HepG2 (cell line): ENCODE measurements around the gene SMPD1. TPM values are rescaled to one million over a fixed set of nuclear protein-coding genes. Genes with fewer than 3 reads are reported as not detected.

ENCODE experiments used
- ARID4A ChIP-seq: sonication (generic); formaldehyde crosslinking; IDR thresholded peaks from 2 replicates; pipeline ENCODE4 v1.5.0; 2020; ENCODE audit warnings: mild to moderate bottlenecking, missing genetic modification reagents, borderline replicate concordance
- ASH2L ChIP-seq: fragments of 300-600, 200-600 bp; sonication (generic); IDR thresholded peaks from 2 replicates; pipeline ENCODE4 v1.7.0; 2017; ENCODE audit warnings: low read depth, mild to moderate bottlenecking, moderate library complexity, mixed read lengths, low read length; ENCODE audit not compliant: insufficient read length
- CCDC6 ChIP-seq: sonication (generic); formaldehyde crosslinking; IDR thresholded peaks from 2 replicates; pipeline ENCODE4 v1.8.1; 2022; ENCODE audit warnings: mild to moderate bottlenecking, missing genetic modification reagents, moderate library complexity
- EZH2 ChIP-seq: conservative IDR thresholded peaks from 2 replicates; pipeline ENCODE4 v1.6.1; 2012; ENCODE audit warnings: mild to moderate bottlenecking, low read depth, low read length, moderate library complexity
- FOXP1 ChIP-seq, 2 experiments: fragments of 450-650 bp in 1 of 2; IDR thresholded peaks; 2 replicates each; pipeline ENCODE4 v1.6.1; 2017 to 2018; ENCODE audit warnings: antibody characterized with exemption in 1 of 2
- HES4 ChIP-seq: sonication (generic); formaldehyde crosslinking; IDR thresholded peaks from 2 replicates; pipeline ENCODE4 v1.9.0; 2021; ENCODE audit warnings: mild to moderate bottlenecking, missing genetic modification reagents, borderline replicate concordance
- KLF6 ChIP-seq: IDR thresholded peaks from 2 replicates; pipeline ENCODE4 v1.8.0; 2016; ENCODE audit warnings: missing biosample characterization, missing genetic modification reagents
- MED13 ChIP-seq: sonication (generic); formaldehyde crosslinking; IDR thresholded peaks from 2 replicates; pipeline ENCODE4 v1.5.0; 2020; ENCODE audit warnings: missing genetic modification reagents
- NCOR1 ChIP-seq: fragments of 200-600 bp; sonication (generic); IDR thresholded peaks from 2 replicates; pipeline ENCODE4 v1.7.0; 2017; ENCODE audit warnings: antibody characterized with exemption, low read length, borderline replicate concordance
- PBX3 ChIP-seq: sonication (generic); formaldehyde crosslinking; IDR thresholded peaks from 2 replicates; pipeline ENCODE4 v1.8.1; 2023; ENCODE audit warnings: missing genetic modification reagents, inconsistent platforms, borderline replicate concordance
- RAD51 ChIP-seq: fragments of 450-650 bp; IDR thresholded peaks from 2 replicates; pipeline ENCODE4 v1.6.1; 2016; ENCODE audit warnings: borderline replicate concordance
- SALL2 ChIP-seq: sonication (generic); formaldehyde crosslinking; IDR thresholded peaks from 2 replicates; pipeline ENCODE4 v1.8.1; 2023; ENCODE audit warnings: mild to moderate bottlenecking, missing genetic modification reagents, inconsistent platforms
- SIX1 ChIP-seq: sonication (generic); formaldehyde crosslinking; IDR thresholded peaks from 2 replicates; pipeline ENCODE4 v1.4.0; 2020; ENCODE audit warnings: missing genetic modification reagents, borderline replicate concordance
- SIX4 ChIP-seq: sonication (generic); formaldehyde crosslinking; IDR thresholded peaks from 2 replicates; pipeline ENCODE4 v1.4.0; 2020; ENCODE audit warnings: missing genetic modification reagents
- YY1 ChIP-seq: IDR thresholded peaks from 2 replicates; pipeline ENCODE4 v1.6.1; 2011; ENCODE audit warnings: low read length, low read depth, moderate library complexity, mild to moderate bottlenecking; ENCODE audit not compliant: insufficient read depth, insufficient replicate concordance
- ZFP91 ChIP-seq: sonication (generic); formaldehyde crosslinking; IDR thresholded peaks from 2 replicates; pipeline ENCODE4 v1.9.0; 2022; ENCODE audit warnings: missing genetic modification reagents, mild to moderate bottlenecking, borderline replicate concordance
- ZMYM4 ChIP-seq: sonication (generic); formaldehyde crosslinking; IDR thresholded peaks from 2 replicates; pipeline ENCODE4 v1.8.1; 2023; ENCODE audit warnings: mild to moderate bottlenecking, missing genetic modification reagents
- ZNF263 ChIP-seq: sonication (generic); formaldehyde crosslinking; IDR thresholded peaks from 2 replicates; pipeline ENCODE4 v1.4.0; 2020; ENCODE audit warnings: missing genetic modification reagents
- ZNF367 ChIP-seq: sonication (generic); formaldehyde crosslinking; IDR thresholded peaks from 2 replicates; pipeline ENCODE4 v1.4.0; 2020; ENCODE audit warnings: missing genetic modification reagents, borderline replicate concordance
- ZNF710 ChIP-seq: sonication (generic); formaldehyde crosslinking; IDR thresholded peaks from 2 replicates; pipeline ENCODE4 v1.5.0; 2020; ENCODE audit warnings: mild to moderate bottlenecking, missing genetic modification reagents, borderline replicate concordance
- ZNF75D ChIP-seq: sonication (generic); formaldehyde crosslinking; IDR thresholded peaks from 2 replicates; pipeline ENCODE4 v1.8.1; 2023; ENCODE audit warnings: missing genetic modification reagents, mild to moderate bottlenecking, borderline replicate concordance
- polyA plus RNA-seq, 8 experiments: library from polyadenylated mRNA; depleted of rRNA in 3 of 8; stranded (reverse) in 7 of 8; unstranded in 1 of 8; fragments of >200 nt; fragmentation: Illumina TruSeq in 4 of 8; extraction: Trizol in 4 of 8; gene quantifications; 2 replicates each; pipeline versions ENCODE4 v1.2.1 to v1.2.3, GENCODE V29; 2011 to 2016; ENCODE audit warnings: low read depth in 4 of 8, missing spikeins in 1 of 8, mixed read lengths in 1 of 8; ENCODE audit not compliant: insufficient read depth in 1 of 8
- total RNA-seq, 5 experiments: library from RNA; depleted of rRNA; stranded (reverse); fragments of >200 nt; fragmentation: Illumina TruSeq; extraction: Trizol; gene quantifications; 2 replicates each; pipeline ENCODE4 v1.2.3, GENCODE V29; 2016; ENCODE audit warnings: low read depth in 1 of 5

Gene SMPD1
- total and polyA plus RNA-seq, 2 of the 13 experiments (the other 11 are each of a cell fraction or from before 2014, with no cell fraction given) = 6.3 to 8.4 TPM

- TF ChIP-seq PBX3 (CRISPR knock-in tag) (no peak), SALL2 (CRISPR knock-in tag) (no peak), SIX1 (peak; percentile 73), KLF6 (CRISPR knock-in tag) (no peak), ZMYM4 (CRISPR knock-in tag) (peak; percentile 59), ZNF75D (no peak), FOXP1 (IDR thresholded peaks at IDR 0.05) (no peak), FOXP1 (CRISPR knock-in tag; IDR thresholded peaks at IDR 0.05) (peak; percentile 48; the same call in 1 of the 2 replicates), ZNF367 (CRISPR knock-in tag) (no peak), YY1 (no peak), ZNF710 (CRISPR knock-in tag) (peak; percentile 18; the same call in 1 of the 2 replicates), ZNF263 (CRISPR knock-in tag) (peak; percentile 54; the same call in 1 of the 2 replicates), ARID4A (CRISPR knock-in tag) (peak; percentile 35; the same call in 1 of the 2 replicates), NCOR1 (peak; percentile 33; the same call in 1 of the 2 replicates), RAD51 (no peak), ASH2L (no peak), ZFP91 (peak; percentile 41; the same call in 1 of the 2 replicates), EZH2 (no peak), CCDC6 (no peak), HES4 (CRISPR knock-in tag) (no peak), MED13 (no peak), SIX4 (CRISPR knock-in tag) (peak; percentile 95)
Measured at GRCh38 chr11:6440906-6441358, 50.7 kb downstream of the SMPD1 start, which contains the start of gene HPX (continued).
